Uterus (tissue), 4 donors: ENCODE results near the gene CCAR1. TPM values are rescaled to one million over a fixed set of nuclear protein-coding genes. Genes with fewer than 3 reads are reported as not detected.
"Not testable (repeated sequence)": the region's sequence is repeated elsewhere in the genome, so short reads cannot be mapped to it uniquely, and the experiment has no call there.

ENCODE experiments used
- DNase-seq, 2 donors: peaks; one replicate each; pipeline ENCODE4 v3.0.0-alpha.2; 2019 to 2020
- H3K27ac ChIP-seq, 2 donors: fragments of 200-600 bp; sonication (generic); 1 replicate in 1 of 2; 2 replicates in 1 of 2; pipeline ENCODE4 v1.5.1; 2016 to 2018
- H3K27me3 ChIP-seq, 2 donors: fragments of 200-600 bp; sonication (generic); one replicate each; pipeline ENCODE4 v1.5.1; 2018 to 2019; ENCODE audit warnings: control low read depth in 1 of 2
- H3K36me3 ChIP-seq, 2 donors: fragments of 200-600 bp; sonication (generic); one replicate each; pipeline ENCODE4 v1.5.1; 2019; ENCODE audit warnings: control low read depth in 1 of 2
- H3K4me1 ChIP-seq, 2 donors: fragments of 200-600 bp; sonication (generic); one replicate each; pipeline ENCODE4 v1.5.1; 2018 to 2019; ENCODE audit warnings: control low read depth in 1 of 2
- H3K4me3 ChIP-seq, 2 donors: fragments of 200-600 bp; sonication (generic); 1 replicate in 1 of 2; 2 replicates in 1 of 2; pipeline ENCODE4 v1.5.1; 2018 to 2019; ENCODE audit warnings: mild to moderate bottlenecking in 1 of 2
- H3K9me3 ChIP-seq, 2 donors: fragments of 200-600 bp; sonication (generic); one replicate each; pipeline ENCODE4 v1.5.1; 2019; ENCODE audit warnings: control low read depth in 1 of 2
- POLR2A ChIP-seq, 2 donors: fragments of 450-650 bp; IDR thresholded peaks; one replicate each; pipeline ENCODE4 v1.6.1; 2016; ENCODE audit warnings: antibody characterized with exemption in 2 of 2, mild to moderate bottlenecking in 1 of 2, moderate library complexity in 1 of 2
- intact Hi-C: fragments of 100-400 bp; cut with DNase I; formaldehyde crosslinking; loops from one replicate; pipeline ENCODE4 v1.15.1; 2023; ENCODE audit warnings: low total_unique reads
- total RNA-seq, 4 donors: library from RNA; depleted of rRNA in 3 of 4; stranded (reverse); fragments of >200 nt in 3 of 4; gene quantifications; one replicate each; pipeline versions ENCODE4 v1.1.0 to v1.2.4, GENCODE V29; 2014 to 2023
- TF ChIP-seq, protein P1 (sequence below), 4 experiments: fragments of 200-600 bp in 2 of 4; fragments of 450-650 bp in 2 of 4; sonication (generic) in 2 of 4; IDR thresholded peaks; one replicate each; pipeline ENCODE4 v1.5.1; 2016 to 2019; ENCODE audit warnings: antibody characterized with exemption in 4 of 4, mild to moderate bottlenecking in 2 of 4, moderate library complexity in 1 of 4
- donor health status: DM: yes; HTN: yes; CAD: no.

Gene CCAR1
- total RNA-seq, 4 donors from 2014 or later = 31.0 to 75.6 (median 51.7) TPM

DNA sequence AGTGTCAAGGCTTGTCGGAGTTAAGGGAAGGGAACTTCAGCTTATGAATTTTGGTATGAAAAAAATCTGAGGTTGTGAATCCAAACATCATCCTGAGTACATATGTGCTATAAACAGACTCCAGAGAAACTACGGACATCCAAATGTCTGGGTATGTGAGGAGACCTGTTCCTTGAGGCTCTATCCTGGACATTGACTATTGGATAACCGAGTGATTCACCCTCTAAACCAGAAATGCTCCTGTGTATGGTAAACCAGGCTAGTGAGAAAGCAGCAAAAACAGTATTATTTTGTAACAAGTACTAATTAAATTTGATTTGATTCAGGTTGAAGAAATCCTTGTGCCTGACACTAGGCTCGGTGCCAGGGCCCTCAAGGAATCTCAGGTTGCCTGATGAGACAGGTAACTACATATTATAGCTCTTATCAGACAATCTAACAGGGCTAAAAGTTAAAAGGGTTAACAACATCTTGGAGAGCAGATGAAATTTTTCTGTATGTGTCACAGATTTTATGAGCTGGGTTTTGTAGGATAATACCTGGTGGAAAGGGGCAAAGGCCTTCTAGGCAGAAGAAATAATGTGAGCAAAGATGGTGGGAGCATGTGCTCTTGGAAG lies 95.9 kb downstream of the CCAR1 start:
- Histone ChIP-seq H3K36me3 (no peaks in the 10 kb centered on the region), H3K27me3 (no peaks in the 10 kb centered on the region), H3K4me1 (no peaks in the 10 kb centered on the region), H3K9me3 (no peaks in the 10 kb centered on the region), H3K27ac (no peak overlapping the region), H3K4me3 (no peak overlapping the region)
- no peak for DNase-seq
- intact Hi-C loops = no loop called here
- no peak for TF ChIP-seq POLR2A (IDR thresholded peaks at IDR 0.05)
- TF ChIP-seq, protein P1, sequence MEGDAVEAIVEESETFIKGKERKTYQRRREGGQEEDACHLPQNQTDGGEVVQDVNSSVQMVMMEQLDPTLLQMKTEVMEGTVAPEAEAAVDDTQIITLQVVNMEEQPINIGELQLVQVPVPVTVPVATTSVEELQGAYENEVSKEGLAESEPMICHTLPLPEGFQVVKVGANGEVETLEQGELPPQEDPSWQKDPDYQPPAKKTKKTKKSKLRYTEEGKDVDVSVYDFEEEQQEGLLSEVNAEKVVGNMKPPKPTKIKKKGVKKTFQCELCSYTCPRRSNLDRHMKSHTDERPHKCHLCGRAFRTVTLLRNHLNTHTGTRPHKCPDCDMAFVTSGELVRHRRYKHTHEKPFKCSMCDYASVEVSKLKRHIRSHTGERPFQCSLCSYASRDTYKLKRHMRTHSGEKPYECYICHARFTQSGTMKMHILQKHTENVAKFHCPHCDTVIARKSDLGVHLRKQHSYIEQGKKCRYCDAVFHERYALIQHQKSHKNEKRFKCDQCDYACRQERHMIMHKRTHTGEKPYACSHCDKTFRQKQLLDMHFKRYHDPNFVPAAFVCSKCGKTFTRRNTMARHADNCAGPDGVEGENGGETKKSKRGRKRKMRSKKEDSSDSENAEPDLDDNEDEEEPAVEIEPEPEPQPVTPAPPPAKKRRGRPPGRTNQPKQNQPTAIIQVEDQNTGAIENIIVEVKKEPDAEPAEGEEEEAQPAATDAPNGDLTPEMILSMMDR (IDR thresholded peaks at IDR 0.05) = no peak

DNA sequence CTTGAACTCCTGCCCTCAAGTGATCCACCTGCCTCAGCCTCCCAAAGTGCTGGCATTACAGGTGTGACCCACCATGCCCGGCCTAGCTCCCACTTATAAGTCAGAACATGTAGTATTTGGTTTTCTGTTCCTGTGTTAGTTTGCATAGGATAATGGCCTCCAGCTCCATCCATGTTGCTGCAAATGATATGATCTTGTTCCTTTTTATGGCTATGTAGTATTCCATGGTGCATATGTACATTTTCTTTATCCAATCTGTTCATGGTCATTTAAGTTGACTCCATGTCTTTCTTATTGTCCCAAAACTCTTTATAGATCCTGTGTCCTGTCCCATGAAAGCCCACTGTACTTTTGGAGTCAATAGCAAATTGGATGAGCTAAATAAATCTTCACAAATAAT lies 99.3 kb downstream of the CCAR1 start:
- H3K4me1 ChIP-seq, H3K9me3 ChIP-seq, H3K4me3 ChIP-seq, H3K27ac ChIP-seq, intact Hi-C loops, DNase-seq, H3K36me3 ChIP-seq, H3K27me3 ChIP-seq: not testable (repeated sequence)

DNA sequence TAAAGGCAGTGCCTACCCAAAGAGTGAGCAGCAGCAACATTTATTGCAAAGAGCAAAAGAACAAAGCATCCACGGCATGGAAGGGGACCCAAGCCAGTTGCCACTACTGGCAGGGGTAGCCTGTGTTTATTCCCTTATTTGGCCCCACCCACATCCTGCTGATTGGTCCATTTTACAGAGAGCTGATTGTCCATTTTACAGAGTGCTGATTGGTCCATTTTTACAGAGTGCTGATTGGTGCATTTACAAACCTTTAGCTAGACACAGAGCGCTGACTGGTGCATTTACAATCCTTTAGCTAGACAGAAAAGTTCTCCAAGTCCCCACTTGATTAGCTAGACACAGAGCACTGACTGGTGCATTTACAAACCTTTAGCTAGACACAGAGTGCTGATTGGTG lies 101.6 kb downstream of the CCAR1 start:
- H3K4me1 ChIP-seq, H3K4me3 ChIP-seq, DNase-seq, H3K9me3 ChIP-seq, H3K36me3 ChIP-seq, intact Hi-C loops, H3K27me3 ChIP-seq, H3K27ac ChIP-seq: not testable (repeated sequence)

GRCh38 chr10:68826764-68827591 lies 105.9 kb downstream of the CCAR1 start, which contains the start of gene STOX1:
TSS of gene STOX1 (plus strand) at chr10:68827531. CDS start at chr10:68827624, 93 bp downstream.
- peak; percentile 36 to 39 for DNase-seq
- peak within 1 kb of the TSS in 1 of 2 donors; percentile 64 for H3K27ac ChIP-seq

DNA sequence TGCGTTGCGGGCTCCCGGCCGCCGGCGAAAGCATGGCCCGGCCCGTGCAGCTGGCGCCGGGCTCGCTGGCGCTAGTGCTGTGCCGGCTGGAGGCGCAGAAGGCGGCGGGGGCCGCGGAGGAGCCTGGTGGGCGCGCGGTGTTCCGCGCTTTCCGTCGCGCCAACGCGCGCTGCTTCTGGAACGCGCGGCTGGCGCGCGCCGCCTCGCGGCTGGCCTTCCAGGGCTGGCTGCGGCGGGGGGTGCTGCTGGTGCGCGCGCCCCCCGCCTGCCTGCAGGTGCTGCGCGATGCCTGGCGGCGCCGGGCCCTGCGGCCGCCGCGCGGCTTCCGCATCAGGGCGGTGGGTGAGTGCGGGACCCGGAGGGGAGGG lies 106.5 kb downstream of the CCAR1 start:
- intact Hi-C loops, H3K9me3 ChIP-seq, H3K27me3 ChIP-seq, H3K36me3 ChIP-seq, H3K4me1 ChIP-seq, H3K27ac ChIP-seq, DNase-seq: not testable (repeated sequence)
- H3K4me3 ChIP-seq = peak overlapping the region; percentile 45 to 52

More at GRCh38 chr10:68826764-68827591, 105.9 kb downstream of the CCAR1 start, which contains the start of gene STOX1:
- Histone ChIP-seq H3K4me3 (peak within 1 kb of the TSS; percentile 45 to 52), H3K9me3 (no peaks in the 10 kb centered on the region), H3K36me3 (no peaks in the 10 kb centered on the region), H3K4me1 (peaks cover 0 to 4% of the 10 kb centered on the region in 2 donors), H3K27me3 (no peaks in the 10 kb centered on the region)
- peak in 1 of 2 donors; percentile 24 for TF ChIP-seq POLR2A (IDR thresholded peaks at IDR 0.05)
- TF ChIP-seq, protein P1 (IDR thresholded peaks at IDR 0.05) = no peak
- intact Hi-C loops = no loop called here

GRCh38 chr10:68828083-68828601 lies 107.1 kb downstream of the CCAR1 start:
- H3K9me3 ChIP-seq, H3K4me1 ChIP-seq, DNase-seq, H3K27me3 ChIP-seq, H3K36me3 ChIP-seq, intact Hi-C loops, H3K27ac ChIP-seq: not testable (repeated sequence)
- peak overlapping the region; percentile 2 to 43 for H3K4me3 ChIP-seq

DNA sequence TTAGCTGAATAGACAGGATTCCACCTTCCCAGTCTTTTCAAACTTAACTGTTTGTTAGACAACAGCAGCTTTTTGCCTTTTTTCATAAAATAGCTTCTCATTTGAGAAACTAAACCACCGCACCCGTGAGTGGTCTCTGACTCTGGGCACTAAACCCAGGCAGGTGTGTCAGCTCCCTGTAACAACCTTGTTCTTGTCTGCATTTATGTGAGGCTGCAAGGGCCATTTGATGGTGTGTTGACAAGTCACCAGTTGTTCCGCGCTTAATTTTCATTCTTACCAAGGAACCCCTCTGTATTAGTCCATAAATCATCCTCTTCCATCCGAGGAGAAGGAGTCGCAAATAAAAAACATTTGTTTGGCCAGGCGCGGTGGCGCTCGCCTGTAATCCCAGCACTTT lies 107.8 kb downstream of the CCAR1 start:
- no peak overlapping the region for H3K4me3 ChIP-seq
- TF ChIP-seq, protein P1 (IDR thresholded peaks at IDR 0.05) = no peak
- no peak for TF ChIP-seq POLR2A (IDR thresholded peaks at IDR 0.05)
- no peaks in the 10 kb centered on the region for H3K27me3 ChIP-seq

More for the DNA sequence above, 107.8 kb downstream of the CCAR1 start:
- no peak for DNase-seq
- Histone ChIP-seq H3K36me3 (no peaks in the 10 kb centered on the region), H3K9me3 (no peaks in the 10 kb centered on the region), H3K4me1 (peaks cover 0 to 4% of the 10 kb centered on the region in 2 donors), H3K27ac (no peak overlapping the region)
- intact Hi-C loops = no loop called here
